Occipital lobe (tissue), 2 donors: Measurements from ENCODE around the gene WRAP73. TPM values are rescaled to one million over a fixed set of nuclear protein-coding genes. Genes with fewer than 3 reads are reported as not detected.

Experiments
- DNase-seq: peaks from one replicate; lab custom pipeline; 2025; lab: John Stamatoyannopoulos, UW
- total RNA-seq: library from RNA; depleted of rRNA; stranded (reverse); fragments of >200 nt; gene quantifications from one replicate; pipeline ENCODE4 v1.2.3, GENCODE V29; 2014

WRAP73 gene
- total RNA-seq, 1 donor from 2014 or later: 10.8 TPM

DNA sequence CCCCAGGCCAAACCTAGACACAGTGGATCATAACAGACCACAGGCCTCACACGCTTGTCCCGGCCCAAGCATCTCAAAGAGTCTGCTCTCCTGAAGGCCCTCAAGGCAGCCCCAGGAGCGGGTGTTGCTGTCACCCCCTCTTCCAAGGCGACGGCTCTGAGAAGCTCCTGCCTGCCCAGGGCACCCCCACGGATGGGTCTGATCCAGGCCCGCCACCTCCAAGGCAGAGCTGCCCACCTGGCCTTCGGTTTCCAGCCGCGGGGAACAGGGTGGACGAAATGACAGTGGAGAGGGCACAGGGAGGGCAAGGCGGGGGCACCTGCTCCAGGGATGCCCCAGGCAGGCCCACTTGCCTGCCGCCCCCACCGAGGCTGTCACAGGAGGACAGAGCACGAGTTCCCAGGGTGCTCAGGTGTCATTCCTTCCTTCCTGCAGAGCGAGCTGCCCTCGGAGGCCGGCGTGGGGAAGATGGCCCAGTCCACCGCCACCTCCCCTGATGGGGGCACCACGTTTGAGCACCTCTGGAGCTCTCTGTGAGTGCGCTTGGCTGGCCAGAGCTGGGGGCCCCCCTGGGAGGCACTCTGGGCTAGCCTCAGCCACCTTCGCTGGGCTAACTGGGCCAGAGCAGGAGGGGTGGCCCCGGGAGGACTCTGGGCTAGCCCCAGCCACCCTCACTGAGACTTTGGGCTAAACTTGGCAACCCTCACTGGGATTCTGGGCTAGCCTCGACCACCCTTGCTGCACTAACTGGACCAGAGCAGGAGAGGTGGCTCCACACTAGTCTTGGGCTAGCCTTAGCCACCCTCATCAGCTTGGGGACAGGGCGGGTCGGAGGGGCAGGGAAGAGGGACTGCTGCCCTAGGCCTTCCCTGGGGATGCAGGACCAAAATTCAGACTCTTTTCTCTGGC is 32.2 kb upstream of the WRAP73 start:
- no peak for DNase-seq

DNA sequence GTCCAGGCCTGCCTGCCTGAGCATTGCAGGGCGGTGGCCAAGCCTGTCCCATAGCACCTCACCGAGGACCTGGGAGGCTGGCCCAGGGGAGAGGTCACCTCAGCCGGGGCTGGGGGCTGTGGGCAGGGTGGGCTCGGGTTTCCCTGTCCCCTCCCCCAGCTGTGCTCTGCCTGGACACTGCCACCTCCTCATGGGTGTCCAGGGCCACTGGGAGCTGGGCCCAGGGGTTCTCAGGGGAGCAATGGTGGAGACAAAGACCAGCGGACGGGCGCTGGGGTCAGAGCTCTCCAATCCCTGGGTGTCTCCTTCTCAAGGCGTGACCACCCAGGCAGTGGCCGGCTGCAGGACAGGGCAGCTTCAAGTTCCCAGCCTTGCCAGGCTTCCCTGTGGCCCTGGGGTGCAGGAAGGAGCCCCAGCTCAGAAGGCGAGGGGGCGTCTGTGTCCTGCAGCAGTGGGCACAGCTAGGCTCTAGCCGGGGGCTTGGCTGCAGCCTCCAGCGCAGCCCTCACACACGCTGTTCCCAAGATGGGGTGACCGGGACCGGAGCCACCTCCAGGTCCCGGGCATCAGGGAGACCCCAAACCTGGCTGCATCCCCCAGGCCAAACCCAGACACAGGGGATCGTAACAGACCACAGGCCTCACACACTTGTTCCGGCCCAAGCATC is 31.5 kb upstream of the WRAP73 start:
- DNase-seq: no peak

DNA sequence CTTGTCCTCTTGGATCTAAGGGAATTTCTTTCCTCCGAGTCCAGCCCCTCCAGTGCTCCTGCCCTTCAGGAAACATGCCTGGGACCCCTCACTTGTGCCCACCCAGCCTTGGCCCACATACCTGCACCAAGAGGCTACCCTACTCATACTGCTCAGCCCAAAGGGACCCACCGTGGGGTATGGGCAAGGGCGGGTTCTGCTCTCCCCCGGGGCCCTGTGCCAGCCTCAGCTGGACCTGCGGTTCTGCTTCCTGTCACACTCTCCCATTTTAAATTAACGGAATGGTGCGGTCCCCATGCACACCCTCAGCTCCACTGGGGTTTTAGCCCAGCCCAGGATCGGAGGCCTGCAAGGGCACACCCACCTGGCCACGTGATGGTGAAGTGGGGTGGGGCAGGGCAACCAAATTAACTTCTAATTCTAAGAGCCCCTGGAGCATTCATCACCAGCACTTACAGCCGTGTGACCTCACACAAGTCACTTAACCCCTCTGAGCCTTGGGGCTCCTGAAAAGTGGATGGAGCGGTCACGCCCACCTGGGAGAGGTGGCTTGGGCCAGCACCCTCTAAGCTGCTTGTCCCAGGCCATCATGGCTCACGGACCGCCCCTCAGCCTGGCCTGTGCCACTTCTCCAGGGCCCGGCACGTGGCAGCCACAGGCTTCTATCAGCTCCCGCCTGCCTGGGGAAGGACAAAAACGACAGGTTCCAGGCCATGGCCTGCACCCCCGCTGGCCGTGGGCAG is 30.8 kb upstream of the WRAP73 start:
- no peak for DNase-seq

DNA sequence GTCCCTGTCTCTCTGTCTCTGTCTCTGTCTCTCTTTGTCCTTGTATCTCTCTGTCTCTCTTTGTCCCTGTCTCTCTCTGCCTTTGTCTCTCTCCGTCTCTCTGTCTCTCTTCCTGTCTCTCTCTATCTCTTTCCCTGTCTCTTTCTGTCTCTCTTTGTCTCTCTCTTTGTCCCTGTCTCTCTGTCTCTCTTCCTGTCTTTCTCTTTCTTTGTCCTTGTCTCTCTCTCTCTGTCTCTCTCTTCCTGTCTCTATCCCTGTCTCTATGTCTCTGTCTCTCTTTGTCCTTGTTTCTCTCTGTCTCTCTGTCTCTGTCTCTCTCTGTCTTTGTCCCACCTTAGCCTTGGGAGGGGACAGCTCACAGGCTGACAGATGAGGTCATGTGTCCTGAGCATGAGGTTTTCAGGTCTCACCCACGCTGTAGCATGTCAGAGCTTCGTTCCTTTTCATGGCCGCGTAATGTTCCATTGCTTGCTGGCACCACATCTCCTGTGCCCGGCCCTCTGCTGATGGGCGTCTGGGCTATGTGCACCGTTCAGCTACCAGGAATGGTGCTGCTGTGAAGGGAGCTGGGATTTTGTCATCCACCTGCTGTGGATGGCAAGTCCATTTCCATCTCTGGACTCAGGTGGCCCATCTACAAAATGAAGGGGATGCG is 30.0 kb upstream of the WRAP73 start:
- DNase-seq: no peak

DNA sequence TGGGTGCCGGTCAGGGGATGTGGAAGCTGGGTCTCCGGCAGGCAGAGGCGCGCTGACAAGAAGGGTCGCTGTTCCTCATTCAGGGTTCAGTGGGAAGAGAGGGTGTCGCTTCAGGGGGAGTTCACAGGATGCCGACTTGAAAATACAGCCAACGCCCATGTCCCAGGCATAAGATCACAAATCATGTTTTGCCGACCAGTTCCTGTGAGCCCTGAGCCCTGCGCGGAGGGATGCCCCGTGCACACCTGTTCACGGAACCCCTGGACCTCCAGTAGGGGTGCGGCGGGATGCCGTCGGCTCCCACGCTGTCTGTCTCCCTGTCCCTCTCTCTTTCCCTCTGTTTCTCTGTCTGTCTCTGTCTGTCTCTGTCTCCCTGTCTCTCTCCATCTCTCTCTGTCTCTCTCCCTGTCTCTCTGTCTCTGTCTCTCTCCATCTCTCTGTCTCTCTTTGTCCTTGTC is 29.2 kb upstream of the WRAP73 start:
- DNase-seq: no peak

DNA sequence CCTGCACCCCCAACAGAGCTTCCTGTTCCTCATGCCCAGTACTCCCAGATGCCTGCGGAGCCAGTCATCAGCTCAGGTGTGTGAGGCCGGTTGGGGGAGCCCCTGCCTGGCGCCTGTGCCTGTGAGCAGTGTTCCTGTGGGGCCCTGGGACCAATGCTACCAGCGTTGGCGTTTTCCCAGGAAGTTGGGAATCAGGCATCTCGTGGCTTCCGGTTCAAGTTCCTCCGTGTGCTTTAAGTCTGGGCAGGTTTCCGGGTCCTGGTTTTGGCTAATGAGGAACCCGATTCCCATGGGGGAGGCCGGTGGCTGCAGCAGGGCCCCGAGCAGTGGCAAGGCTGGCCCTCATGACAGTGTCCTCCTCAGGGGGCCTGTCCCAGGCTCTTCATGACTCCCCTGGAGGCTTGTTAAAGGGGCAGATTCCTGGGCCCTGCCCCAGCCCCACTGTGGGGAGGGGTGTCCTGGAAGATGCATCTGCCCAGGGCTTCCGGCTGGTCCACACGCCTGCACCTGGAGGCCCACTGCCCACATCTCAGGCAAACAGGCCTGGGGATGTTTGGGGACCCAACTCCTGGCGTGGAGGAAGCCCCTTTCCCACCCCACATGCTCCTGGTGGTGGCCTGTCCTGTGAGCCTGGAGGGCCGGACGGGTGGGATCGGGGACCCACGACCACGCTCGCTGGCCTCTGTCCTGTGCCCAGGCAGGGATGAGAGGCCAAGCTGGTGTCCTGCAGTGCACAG is 28.6 kb upstream of the WRAP73 start:
- DNase-seq: no peak

DNA sequence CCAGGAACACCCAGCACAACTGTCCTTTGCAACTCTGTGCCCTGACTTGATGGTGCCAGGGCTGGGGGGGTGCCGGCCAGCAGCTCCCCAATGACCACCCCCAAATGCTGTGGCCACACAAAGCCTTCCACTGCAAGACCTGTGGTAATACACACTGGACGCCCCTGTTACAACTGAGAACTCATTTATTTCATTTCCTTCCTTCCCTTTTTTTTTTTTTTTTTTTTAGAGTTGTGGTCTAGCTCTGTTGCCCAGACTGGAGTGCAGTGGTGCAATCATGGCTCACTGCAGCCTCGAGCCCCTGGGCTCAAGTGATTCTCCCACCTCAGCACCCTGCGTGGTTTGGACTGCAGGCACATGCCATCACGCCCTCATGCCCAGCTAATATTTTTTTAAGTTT is 27.6 kb upstream of the WRAP73 start:
- DNase-seq: no peak

DNA sequence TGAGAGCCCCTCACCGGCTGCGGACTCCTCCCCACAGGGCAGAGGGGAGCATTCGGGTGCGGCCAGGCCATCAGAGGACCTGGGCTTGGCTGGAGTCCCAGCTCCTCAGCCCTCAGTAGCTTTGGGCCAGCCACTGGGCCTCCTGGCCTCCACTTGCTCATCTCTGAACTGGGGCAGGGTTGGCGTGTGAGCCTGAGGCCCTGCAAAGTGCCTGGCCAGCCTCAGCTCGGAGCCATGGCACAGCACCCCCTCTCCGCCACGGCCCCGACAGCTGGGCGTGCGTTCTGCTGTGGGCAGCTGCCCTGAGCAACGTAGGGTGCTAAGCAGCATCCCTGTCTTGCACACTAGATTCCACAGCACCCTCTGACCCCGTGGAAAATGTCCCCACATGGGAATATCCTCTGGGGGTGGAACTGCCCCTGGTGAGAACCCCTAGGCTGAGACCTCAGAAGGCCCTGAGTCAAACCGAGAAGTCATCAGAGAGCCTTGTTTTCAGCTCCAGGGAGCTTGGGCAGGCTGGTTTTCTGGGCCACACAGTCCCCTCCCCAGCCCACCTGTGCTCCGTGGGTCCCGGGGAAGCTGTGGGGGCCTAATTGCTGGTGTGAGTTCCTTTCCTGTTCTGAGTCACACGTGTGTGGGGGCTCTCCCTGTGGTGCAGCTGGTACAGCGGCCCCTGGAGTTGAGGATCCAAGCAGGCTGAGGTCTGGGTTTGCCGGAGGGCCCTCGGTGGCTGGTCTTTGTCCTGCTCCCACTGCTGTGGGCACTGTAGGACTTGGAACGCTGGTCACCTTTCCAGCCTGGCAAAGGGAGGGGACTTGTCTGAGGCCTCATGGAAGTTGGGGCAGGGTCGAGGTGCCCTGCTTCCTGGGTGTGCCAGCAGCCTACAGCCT is 26.9 kb upstream of the WRAP73 start:
- no peak for DNase-seq

DNA sequence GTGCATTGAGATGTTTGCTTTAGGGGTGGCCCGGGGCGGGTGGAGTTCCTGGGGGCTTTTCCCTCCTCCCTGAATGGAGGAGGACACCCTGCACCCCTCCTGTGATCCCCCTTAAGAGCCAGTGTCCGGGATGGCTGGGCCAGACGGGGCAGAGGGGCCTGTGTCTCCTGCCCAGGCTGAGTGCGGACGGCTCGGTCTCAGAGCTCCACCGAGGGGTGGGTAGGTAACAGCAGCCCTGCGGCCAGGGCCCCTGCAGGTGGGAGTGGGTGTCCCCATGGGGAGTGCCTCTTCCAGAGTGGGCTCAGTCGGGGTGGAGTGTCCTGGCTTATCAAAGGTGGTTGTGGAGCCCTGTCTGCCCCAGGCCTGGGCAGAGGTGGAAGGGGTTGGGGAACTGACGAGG is 25.5 kb upstream of the WRAP73 start:
- DNase-seq: no peak

DNA sequence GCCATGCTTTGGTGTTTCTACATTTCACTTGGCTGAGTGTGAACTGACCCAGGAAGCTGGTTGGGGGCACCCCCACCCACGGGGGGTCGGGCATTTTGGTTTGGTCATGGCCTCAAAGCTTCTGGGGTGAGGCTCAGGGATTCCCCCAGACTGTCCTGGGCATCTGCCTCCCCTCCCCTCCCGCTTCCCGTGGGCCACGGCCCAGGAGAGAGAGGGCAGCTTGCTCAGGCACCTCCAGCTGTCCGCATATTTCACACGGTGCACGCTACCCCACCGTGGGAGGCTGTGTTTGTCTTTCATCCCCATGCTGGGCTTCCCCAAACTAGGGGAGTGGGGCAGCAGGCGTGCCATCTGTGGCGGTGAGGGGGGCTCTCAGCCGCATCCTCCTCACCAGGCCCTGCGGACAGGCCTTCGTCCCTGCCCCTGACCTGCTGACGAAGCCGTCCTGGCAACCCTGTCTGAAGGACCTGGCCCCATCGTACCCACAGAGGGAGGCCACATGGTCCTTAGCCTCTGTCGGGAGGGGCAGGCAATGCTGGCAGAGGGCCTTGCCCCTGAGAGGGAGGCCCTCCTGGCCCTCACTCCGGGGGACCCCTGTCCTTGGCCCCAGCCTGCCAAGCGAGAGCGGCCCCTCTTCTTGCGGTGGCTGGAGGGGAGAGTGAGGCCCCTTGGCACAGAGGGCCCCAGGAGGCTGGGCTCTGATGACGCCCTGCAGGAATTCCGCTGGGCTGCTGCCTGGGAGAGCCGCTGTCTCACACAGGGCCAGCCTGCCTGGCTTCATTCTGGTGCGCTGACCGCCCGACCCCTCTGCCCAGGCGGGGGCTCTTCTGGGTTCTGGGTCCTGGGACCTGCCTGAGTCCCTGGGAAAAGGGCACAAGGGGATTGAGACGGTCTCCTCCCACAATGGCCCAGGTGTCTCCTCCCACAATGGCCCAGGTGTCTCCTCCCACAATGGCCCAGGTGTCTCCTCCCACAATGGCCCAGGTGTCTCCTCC is 24.5 kb upstream of the WRAP73 start:
- DNase-seq: no peak

DNA sequence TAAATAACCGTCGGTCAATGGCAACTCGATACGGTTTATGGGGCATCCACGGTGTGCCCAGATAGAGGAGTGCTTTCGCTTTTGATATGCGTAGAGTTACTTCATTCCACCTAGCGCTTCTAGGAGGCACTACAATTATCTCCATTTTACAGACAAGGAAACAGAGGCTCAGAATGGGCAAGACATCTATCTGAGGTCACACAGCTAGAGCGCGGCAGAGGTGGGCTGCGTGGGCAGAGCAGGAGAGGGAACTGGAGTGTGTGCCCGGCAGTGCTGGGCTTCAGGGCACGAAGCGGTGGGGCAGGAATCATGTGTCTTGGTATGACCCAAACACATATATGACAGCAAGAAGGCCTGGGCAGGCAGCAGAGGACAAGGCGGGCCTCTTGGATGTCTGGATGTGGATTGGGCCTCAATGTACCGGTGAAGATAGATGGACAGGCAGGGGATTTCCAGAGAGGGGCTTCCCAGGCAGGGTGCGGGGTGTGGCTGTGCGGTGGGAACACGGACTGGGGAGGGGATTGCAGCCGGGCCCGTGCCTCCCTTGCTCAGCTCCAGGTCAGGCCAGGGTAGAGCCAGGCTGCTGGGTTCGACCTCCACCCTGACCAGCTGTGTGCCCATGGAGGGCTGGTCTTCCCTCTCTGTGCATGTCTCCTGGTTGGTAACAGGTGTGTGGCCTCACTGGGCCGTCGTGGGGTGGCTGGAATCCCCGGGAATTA is 23.6 kb upstream of the WRAP73 start:
- no peak for DNase-seq

DNA sequence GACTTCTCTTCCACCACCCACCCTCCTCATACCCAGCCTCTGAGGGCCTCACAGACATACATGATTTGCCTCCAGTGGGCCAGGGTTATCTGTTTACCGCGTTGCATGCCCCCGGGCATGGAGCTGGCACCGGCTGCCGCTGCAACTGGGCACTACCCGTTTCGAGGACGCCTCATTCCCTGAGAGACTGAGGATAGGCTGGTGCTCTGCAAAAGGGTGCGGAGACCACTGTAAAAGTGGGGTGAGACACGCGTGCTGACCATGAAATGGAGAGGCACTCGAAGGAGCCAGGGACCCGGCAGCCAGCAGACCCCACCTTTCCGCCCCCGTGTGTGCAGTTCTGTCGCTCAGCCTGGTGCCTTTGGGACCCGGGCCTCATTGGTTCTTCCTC is 23.1 kb upstream of the WRAP73 start:
- DNase-seq: no peak

DNA sequence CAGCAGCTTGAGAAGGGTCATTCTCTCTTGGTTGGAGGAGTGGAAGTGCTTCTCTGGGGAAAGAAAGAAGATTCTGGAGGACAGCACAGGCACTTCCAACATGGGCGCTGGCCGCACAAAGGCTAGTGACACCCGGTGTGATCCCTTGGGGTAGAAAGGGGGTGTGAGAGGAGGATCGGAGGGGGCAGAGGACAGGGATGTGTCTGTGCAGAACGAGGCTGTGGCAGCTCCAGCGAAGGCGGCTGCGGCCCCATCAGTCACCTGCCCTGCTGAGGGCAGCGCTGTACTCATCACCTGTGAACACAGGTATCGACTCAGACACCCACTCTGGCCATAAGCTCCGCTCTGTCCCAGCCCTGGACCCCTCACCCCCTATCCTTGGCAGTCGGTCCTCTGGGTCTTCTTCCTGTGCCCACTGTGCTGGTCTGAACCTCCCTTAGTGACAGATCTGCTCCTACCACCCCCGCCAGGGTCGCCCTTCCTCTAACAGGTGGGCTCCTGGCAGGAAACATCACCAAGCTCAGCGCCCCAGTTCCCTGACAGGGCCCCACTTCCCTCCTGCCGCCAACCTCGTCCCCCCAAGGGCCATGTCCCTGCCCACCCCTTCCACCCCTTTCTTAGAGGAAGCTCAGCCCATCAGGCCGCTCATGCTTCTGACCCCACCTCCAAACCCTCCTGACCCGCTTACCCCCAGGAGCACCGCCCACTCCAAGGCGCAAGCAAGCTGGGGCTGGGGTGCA is 22.5 kb upstream of the WRAP73 start:
- DNase-seq: no peak

DNA sequence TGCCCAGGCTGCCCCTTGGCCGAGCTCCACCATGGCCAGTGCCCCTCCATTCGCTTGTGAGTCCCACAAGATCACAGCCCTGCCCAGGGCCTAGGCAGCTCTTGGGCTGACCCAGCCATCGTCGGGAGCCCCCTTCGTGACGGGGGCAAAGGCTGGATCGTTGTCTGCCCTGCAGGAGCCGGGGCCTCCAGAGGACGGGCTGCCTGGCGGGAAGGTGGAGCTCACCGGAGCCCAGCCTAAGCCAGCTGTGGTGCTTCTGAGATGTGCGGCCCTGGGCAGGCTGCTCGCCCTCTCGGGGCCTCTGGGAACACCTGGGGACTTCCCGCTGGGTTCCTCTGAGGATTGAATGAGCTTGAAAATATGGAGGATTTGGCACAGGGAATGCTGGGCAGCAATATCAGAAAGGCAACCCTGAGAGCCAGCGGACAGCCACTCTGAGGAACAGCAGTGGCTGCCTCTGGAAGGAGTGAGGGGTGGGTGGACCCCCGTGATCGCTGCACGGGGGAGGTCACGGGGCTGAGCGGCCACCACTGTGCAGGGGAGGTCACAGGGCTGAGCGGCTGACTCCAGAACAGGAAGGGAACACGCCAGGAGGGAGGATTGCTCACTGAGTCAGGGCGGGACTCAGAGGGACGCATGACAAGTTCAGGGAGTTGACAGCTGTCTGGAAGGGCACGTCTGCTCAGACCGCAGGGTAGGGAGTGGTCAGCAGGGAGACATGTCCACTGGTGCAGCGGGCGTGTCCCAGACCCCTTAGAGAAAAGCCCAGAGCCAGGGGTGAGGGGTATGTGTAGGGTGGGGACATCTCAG is 21.7 kb upstream of the WRAP73 start:
- DNase-seq: no peak

DNA sequence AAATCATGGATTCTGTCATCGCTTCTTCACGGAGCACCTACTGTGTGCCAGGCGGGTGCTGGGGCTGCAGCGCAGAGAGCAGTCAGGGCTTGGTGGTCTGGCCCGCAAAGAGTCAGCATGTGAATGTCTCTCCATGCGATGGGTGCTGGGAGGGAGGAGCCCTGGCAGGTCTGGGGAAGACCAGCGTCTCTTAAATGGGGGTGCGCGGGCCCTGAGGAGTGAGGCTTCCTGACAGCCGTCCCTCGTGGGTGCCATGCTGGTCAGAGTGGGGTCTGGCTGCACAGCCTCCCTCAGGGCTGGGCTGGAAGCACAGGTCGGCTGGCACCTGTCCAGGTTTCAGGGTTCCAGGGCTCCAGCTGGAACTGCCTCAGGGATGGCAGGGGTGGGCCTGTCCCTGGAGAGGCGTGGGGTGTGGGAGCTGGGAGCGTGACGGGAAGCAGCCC is 20.9 kb upstream of the WRAP73 start:
- DNase-seq: no peak

DNA sequence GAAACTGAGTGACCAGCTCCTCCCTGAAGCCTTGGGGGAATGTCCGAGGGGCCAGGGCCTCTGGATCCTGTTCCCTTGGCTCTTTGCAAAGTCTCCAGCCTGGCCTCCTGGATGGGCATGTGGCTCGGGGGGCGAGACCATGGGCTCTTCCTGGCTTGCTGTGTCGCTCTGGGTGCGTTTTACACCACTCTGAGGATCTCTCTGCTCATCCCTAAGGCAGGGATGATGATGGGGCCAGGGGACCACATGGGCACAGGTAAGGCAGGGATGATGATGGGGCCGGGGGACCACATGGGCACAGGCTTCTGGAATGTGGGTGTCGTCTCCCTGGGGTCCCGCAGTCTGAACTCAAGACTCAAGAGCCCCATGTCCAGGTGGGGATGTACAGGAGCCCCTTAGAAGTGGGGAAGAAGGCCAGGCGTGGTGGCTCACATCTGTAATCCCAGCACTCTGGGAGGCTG is 20.1 kb upstream of the WRAP73 start:
- no peak for DNase-seq
